Measurements from ENCODE around the gene ANAPC16.
"Not testable (repeated sequence)": the region's sequence is repeated elsewhere in the genome, so short reads cannot be mapped to it uniquely, and the experiment has no call there.

The ANAPC16 gene

DNA sequence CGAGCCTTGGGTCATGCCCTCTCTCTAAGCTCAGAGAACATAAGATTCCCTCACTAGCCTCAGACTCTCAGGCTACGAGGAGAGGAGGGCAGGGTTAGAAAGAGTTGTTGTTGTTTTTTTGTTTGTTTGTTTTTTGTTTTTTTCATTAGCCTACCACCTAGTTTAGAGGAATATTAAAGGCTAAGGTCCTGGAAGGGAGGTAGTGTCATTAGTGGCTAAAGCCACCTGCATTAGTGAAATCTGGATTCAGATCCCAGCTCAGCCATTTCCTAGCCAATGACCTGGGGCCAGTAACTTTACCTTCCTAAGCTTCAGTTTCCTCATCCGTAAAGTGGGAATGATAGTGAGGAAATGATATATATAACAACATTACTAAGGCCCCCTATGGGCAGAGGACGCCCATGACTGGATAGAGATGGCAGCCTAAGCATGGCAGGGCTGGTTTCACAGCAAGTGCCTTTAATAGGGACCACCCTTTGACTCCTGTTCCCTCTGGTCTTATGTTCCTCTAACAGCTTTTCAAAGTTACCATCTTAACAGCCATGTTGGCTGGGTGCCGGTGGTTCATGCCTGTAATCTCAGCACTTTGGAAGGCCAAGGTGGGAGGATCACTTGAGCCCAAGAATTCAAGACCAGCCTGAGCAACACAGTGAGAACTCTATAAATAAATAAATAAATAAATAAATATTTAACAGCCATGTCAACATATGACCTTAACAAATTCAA lies 63.0 kb downstream of the ANAPC16 start:
- DNase-seq (ENCODE audit: low spot score), result no peak

DNA sequence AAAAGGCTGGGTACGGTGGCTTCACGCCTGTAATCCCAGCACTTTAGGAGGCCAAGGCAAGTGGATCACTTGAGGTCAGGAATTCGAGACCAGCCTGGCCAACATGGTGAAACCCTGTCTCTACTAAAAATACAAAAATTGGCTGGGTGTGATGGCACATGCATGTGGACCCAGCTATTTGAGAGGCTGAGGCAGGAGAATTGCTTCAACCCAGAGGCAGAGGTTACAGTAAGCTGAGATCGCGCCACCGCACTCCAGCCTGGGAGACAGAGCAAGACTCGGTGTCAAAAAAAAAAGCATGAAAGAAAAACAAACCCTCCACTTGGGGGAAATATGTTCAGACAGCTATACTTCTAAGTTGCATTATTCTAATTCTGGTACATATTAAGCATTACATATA lies 63.8 kb downstream of the ANAPC16 start:
- DNase-seq (ENCODE audit: low spot score), result not testable (repeated sequence)

DNA sequence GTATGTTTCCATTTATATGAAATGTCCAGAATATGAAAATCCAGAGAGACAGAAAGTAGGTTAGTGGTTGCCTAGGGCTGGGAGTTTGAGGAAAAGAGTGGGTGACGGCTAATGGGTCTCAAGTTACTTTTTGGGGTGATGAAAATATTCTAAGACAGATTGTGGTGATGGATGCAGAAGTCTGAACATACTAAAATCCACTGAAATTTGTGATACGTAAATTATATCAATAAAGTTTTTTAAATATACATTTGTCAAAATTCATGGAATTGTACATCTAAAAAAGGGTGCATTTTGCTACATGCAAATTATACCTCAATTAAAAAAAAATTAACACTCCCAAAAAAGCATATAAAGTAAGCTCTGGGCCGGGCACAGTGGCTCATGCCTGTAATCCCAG lies 67.3 kb downstream of the ANAPC16 start:
- no peak for DNase-seq (ENCODE audit: low spot score)

Measured in RKO (cell line).